A673 (cell line): Measurements from ENCODE around the gene SPRED2.

Experiments
- EZH2 ChIP-seq: fragments of 200-600 bp; sonication (generic); IDR thresholded peaks from 2 replicates; pipeline ENCODE4 v1.6.1; 2017; ENCODE audit warnings: borderline replicate concordance, low read depth, mild to moderate bottlenecking, mixed read lengths, antibody characterized with exemption, low read length; ENCODE audit not compliant: poor library complexity, severe bottlenecking
- TF ChIP-seq, protein P1 (sequence below): fragments of 300-800, 200-600 bp; sonication (generic); conservative IDR thresholded peaks from 2 replicates; pipeline ENCODE4 v1.5.1; 2017; ENCODE audit warnings: low read depth, mild to moderate bottlenecking, antibody characterized with exemption, low read length, moderate library complexity, mixed read lengths

DNA sequence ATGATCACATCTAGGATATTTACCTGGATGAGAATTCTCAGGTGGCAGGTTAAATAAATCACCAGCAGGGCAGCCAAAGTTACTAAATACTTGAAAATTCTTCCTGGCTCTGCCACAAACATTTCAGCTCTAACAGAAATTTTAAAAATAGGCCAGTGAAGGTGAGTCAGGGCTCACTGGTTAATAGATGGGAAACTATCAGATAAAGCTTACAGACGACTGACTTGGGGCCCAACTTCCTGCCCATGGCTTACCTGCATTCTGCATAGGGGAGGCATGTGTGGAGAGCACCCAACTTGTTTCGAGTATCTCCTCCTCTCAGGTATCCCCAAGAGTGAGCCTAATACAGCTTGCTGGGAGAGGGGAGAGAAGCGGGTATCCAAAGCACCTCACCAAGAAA is 57.8 kb downstream of the SPRED2 start:
- TF ChIP-seq, protein P1, sequence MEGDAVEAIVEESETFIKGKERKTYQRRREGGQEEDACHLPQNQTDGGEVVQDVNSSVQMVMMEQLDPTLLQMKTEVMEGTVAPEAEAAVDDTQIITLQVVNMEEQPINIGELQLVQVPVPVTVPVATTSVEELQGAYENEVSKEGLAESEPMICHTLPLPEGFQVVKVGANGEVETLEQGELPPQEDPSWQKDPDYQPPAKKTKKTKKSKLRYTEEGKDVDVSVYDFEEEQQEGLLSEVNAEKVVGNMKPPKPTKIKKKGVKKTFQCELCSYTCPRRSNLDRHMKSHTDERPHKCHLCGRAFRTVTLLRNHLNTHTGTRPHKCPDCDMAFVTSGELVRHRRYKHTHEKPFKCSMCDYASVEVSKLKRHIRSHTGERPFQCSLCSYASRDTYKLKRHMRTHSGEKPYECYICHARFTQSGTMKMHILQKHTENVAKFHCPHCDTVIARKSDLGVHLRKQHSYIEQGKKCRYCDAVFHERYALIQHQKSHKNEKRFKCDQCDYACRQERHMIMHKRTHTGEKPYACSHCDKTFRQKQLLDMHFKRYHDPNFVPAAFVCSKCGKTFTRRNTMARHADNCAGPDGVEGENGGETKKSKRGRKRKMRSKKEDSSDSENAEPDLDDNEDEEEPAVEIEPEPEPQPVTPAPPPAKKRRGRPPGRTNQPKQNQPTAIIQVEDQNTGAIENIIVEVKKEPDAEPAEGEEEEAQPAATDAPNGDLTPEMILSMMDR = no peak
- TF ChIP-seq EZH2 = no peak
